ENCODE measurements around the gene DBNL.

GRCh38 chr7:44107961-44108767 is 63.7 kb downstream of the DBNL start:
- TF ChIP-seq CTCF (IDR thresholded peaks at IDR 0.05; ENCODE audit: low read depth, low read length) (no peak), EZH2phosphoT487 (IDR thresholded peaks at IDR 0.05; ENCODE audit: low read depth) (no peak)

Measured in OCI-LY3 (cell line).